Activated T-cell treated with anti-CD3 and anti-CD28 coated beads, Interleukin-2, amount 50 U/mL, for 48 hours (primary cell): ENCODE data around the gene RPL14.
A peak's percentile ranks its signal among the peaks of the same experiment; 100 is the strongest.

Experiments
- DNase-seq, 2 experiments: peaks; one replicate each; pipeline ENCODE4 v3.0.0-alpha.2; 2020

Gene RPL14

DNA sequence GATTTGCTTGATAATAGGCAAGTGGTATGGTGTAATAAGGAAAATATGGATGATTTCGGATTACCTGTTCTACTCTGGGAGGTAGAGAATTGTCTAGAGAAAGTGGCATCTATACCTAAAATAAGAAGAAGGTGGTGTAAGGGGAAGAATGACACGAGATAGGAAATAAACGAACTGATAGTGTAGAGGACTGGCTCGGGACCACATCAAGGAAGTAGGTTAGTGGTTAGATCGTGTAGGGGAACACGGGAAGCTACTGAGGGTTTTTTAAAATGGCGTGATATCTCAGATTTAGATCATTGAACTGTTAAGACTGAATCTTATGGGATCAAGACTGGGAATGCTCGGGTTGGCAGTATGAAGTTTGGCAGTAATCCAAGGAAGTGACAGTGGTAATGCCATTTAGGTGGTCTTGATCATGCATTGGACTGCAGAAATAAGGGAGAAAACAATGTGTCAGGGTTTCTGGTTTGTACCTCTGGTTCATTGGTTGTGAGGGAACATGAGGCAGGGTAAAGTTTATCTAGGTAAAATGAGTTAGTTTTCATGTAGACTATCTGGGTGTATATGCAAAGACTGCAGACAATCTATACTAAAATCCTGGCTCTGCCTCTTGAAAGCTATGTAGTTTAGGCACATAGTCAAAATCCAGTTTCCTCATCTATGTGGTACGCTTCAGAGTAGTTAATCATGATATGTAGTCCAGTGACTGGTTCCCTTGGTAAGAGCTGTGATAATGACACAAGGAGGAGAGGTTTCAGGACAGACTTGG lies 7.4 kb downstream of the RPL14 start:
- DNase-seq: no peak

DNA sequence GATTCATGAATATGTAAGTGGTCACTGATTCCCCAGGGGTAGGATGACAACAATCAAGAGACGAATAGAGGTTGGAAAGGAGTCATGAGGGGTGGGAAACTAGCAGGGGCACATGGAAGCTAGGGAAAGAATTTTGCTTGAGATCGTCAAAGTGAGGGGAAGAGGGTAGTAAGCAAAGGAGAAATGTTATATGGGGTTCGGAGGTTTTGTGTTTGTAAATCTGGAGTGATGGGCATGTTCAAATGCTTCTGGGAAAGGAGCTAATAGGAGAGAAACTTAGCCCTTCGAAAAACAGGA lies 7.9 kb downstream of the RPL14 start:
- DNase-seq: no peak

DNA sequence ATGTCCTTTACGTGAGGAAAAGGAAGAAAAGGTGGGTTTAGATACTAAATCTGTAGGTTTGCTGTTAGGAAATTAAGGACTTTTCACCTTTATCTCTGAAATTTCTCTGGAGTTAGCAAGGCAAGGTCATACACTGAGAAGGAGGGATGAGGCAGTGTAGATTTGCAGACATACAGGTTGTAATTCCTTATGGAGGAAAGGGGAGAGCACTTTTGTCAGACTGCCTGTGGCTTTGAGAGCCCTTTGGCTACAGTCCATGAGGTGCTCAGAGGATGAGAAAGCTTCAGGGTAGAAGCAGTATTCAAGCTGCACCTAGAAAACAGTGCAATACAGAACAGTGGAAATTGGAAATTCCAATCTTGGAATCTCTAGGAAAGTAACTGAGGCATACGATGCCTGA lies 8.3 kb downstream of the RPL14 start:
- no peak for DNase-seq

DNA sequence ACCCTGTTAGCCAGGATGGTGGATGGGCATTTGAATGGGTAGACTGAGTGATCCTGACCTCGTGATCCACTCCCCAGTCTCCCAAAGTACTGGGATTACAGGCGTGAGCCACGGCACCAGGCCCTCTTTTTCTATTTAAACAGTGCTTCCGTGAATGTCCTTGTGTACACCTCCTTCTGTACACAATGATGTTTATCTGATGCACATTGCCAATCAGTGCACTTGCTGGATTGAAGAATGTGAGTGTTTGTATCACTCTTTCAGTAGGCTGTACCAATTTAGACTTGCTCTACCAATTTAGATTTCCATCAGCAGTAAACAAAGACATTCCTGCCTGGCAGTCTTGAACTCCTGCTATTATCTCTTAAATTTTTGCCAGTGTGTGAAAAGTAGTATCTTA lies 10.9 kb downstream of the RPL14 start:
- no peak for DNase-seq

DNA sequence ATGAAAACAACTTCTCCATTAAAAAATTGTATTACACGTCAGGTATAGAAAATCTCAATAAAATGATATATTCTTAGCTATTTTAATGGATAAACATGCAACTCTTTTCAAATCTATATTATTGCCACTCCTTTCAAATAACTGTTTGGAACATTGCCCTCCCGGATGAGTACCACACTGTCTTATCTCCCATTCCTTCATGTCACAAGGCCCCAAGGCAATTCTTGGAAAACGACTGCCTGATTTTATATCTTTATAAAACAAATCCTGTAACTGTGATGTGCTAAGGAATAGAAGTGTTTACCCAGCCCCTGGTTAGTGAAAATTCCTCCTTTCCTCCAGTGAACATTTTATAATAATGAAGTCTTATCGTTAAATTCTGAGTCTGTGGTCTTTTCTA lies 13.6 kb downstream of the RPL14 start:
- no peak for DNase-seq

DNA sequence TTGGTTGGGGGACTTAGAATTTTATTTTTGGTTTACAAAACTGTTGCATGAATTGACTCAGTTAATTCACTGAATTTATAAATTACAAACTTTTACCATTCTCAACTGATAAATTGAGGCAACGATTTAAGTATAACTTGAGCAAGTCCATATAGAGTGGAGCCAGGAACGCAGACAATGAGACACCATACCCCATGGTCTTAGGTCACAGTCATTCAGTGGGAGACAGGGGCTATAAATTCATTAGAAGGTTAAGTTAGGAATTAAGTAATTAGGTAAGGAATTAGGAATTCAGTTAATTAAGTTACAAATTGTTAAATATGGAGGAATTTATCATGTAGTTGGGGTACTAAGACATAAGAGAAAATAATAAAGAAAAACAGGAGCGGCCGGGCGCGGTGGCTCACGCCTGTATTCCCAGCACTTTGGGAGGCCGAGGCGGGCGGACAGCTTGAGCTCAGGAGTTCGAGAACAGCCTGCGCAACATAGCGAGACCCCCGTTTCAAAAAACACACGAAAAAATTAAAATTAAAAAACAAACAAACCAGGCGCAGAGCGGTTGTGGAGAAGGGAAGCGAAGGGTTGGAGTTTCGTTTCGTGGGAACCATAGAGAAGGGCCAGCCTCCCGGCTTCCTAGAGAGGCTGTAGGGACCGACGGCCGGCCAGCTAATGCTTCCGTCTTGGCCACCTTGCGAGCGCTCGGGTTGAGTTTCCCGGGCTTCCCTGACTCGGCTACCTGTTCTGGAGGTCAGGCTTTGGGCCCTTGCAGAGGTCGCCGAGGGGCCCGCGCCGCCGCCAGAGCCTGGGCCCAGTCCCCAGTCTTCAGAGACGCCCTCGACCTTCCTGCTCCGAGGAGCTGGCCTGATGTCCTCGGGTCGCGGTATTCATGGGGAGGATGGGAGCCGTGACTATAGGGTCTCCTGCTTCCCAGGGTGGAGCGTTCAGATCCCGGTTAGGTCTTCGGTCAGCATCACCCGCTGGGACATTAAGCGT lies 19.6 kb downstream of the RPL14 start, which contains the start of gene ZNF619:
TSS of gene ZNF619 (plus strand) at position 645 of the 993 bp plus-strand sequence. CDS start 858 bp downstream, outside the sequence.
- DNase-seq: peak; percentile 67 to 72

DNA sequence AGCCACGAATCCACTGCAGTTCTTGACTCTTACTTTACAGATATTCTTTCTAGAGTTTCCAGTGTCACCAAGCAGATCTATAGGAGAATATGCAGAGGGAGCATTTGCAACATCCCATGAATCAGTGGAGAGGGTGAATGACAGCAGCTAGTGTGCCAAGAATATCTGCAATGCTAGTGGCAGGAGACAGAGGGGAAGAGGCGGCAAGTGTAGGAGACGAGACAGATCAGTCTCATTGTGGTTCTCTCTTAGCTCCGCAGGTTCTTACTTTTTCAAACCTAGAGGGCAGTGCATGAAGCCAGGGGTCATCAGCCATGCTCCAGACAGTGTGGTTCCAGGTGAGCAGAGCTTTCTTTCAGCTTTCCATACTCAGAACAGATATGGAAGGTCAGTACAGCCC lies 20.5 kb downstream of the RPL14 start:
- no peak for DNase-seq

DNA sequence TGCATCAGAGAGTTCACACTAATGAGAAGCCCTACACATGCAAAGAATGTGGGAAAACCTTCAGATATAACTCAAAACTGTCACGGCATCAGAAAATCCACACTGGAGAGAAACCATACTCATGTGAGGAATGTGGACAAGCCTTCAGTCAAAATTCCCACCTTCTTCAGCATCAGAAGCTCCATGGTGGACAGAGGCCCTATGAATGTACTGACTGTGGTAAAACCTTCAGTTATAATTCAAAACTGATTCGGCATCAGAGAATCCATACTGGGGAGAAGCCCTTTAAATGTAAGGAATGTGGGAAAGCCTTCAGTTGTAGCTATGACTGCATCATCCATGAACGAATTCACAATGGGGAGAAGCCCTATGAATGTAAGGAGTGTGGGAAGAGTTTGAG lies 30.0 kb downstream of the RPL14 start:
- no peak for DNase-seq

DNA sequence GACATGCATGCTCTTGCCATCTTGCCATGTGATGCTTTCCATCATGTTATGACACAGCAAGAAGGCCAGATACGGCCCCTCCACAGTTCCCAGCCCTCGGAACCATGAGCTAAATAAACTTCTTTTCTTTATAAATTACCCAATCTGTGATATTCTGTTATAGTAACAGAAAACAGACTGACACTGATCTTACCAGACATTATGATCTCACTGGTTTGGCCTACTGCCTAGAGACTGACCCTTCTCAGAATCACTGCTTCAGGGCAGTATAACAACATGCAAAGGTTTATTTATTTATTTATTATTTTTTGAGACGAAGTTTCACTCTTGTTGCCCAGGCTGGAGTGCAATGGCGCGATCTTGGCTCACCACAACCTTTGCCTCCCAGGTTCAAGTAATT lies 33.8 kb downstream of the RPL14 start:
- no peak for DNase-seq

DNA sequence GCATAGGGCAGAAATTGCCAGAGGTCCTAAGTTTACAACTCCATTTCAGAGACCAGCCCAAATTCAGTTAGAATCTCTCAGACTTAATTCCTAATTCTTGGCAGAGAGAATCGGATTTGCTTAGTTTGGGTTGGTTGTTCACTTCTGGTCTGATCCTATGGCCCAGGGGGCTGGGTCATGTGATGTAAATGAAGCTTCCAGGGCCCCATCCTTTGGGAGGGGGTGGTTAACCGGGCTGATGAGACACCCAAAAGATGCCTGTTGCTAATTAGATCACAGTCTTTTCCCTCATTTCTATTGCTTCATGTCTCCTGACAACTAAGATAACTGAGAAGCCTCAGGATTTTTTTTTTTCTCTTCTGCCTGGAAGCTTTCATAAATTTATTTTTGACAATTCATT lies 37.6 kb downstream of the RPL14 start:
- no peak for DNase-seq

DNA sequence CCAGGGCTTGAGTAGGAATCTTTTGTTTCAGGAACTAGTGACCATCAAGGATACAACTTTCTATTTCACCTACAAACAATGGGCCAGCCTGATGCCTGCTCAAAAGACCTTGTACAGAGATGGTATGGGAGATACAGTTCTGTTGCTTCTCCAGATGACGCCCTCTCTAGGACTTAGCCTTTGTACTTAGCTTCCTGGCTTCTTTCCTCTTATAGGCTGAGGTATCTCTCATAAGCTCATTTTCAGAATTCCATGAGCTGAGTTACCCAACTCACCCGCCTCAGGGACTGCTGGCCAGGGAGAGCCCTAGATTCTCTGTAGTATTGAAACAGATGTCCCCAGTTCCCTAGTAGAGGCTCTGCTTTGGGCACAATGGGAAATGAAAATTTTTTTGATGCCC lies 40.1 kb downstream of the RPL14 start:
- no peak for DNase-seq

DNA sequence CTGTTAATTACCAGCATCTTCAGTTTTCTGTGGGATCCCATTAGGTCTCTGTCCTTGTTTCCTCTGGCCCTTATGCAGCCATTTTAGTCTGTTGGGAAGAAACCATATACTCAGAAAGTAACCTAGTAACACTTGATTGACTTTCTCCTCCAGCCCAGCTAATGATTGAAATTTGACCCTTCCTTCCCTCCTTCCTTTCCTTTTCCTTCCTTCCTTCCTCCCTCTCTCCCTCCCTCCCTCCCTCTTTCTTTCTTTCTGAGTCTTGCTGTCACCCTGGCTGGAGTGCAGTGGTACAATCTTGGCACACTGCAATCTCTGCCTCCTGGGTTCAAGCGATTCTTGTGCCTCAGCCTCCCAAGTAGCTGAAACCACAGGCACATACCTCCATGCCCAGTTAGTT lies 42.8 kb downstream of the RPL14 start:
- DNase-seq: no peak

DNA sequence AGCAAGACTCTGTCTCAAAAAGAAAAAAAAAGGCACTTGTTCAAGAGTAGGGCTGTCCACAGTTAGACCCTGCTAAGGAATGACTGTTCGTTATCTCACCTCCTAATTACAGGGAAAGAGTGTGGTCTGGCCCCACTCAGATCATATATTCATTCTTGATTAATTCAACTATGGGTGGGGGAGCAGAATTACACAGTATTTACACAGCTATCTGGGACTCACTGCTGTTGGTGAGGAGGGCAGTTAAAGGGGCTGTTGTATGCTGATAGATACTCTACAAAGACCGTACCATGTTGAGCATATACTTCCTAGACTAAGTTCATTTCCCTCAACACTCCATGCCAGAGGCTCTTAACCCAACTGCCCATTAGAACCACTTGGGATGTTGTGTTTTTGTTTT lies 44.9 kb downstream of the RPL14 start:
- no peak for DNase-seq

DNA sequence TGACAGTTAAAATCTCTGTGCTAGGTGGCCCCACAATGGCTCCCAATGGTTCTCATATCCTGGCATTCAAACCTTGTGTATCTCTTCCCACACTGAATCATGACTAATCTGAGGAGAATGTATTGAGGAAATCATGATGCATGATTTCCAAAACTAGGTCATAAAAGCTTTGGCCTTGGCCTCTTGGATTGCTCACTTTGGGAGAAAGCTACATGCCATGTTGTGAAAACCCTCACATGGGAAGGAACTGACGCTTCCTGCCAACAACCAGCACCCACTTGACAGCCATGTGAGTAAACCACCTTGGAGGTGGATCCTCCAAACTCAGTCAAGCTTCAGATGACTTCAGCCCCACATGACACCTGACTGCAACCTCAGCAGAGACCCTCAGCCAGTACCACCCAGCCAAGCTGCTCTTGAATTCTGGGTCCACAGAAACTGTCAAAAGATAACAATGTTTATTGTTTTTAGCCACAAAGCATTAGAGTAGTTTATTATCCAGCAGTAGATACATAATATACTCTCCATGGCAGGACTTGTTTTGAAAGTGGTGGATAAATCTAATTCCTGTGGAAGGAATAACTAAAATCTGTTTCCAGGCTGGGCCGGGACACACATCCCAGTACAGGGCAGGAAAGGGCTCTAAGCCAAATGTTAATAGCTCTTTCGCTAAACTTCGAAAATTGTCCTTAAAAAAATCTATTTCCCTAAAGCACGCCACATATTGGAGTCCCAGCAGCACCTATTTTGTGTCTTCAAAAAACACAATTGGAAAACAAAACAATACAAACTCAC lies 47.7 kb downstream of the RPL14 start:
- no peak for DNase-seq

DNA sequence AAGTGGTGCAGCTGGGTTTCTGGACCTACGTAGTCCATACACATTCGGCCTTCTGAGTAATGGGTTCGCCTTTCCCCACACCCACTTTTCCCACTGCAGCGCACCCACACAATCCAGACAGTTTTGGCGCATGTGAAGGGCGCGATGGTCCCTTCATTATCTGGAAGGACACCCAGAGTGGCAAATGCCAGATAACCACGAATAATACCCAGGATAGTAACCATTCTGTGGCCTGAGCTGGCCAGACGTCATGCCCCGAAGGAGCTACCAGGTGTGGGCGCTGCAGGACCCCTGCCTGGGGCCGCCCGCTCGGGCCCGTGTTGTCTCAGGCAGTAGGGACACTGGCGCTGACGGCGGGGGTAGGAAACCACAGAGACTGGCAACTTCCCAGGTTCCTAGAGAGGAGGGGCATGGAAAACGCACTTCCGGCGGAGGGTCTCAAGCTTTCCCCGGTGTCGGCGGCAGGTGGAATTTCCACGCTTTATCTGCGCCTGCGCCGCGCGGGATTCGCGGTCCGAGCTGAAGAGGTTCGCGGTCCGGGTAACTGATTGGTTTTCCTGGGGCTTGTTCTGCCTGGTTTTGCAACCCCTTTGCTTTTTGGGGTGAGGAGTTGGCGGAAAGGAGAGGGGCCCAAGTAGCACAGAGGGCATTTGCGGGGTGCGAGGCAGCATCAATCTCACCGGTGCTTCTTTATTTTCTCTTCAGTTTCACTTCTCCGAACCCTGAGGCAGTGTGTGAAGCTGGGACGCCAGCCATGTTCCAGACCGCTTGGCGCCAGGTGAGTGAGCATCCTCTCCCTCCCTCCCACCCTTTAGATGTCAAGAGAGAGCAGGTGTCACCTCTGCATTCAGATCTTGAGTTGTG lies 48.7 kb downstream of the RPL14 start, which contains the start of gene ZNF620:
TSS of gene ZNF620 (plus strand) at position 441 of the 864 bp plus-strand sequence. CDS start at position 755, 314 bp downstream.
- peak; percentile 58 to 66 for DNase-seq

DNA sequence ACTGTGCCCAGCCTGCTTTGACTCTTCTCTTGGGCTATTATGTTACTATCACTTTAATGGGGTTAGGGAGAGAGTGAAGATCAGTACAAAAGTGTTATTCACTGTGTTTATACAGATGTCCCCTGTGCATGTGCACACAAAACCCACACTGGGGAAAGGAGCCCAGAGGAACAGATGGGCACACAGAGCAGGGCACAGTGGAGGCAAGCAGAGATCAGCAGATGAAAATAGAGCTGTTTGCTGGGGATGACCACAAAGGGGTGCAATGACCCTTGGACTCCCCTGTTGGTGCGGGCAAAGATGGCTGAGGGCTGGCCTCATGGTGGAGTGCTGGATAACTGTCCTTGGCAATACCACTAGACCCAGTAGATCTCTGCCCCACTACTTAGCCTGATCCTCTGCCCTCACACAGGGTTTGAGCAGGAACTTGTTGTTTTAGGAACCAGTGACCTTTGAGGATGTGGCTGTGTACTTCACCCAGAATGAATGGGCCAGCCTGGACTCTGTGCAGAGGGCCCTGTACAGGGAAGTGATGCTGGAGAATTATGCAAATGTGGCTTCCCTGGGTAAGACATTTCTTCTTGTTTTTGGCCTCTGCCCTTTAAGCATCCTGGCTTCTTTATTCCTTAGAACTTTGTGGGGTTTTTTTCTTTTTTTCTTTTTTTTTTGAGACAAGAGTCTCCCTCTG lies 54.0 kb downstream of the RPL14 start:
- no peak for DNase-seq

DNA sequence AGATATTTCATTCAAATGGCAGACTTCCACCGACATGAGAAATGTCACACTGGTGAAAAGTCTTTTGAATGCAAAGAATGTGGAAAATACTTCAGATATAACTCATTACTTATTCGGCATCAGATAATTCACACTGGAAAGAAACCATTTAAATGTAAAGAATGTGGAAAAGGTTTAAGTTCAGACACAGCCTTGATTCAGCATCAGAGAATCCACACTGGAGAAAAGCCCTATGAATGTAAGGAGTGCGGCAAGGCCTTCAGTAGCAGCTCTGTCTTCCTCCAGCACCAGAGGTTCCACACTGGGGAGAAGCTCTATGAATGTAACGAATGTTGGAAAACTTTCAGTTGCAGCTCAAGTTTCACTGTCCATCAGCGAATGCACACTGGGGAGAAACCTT lies 59.1 kb downstream of the RPL14 start:
- DNase-seq: no peak

DNA sequence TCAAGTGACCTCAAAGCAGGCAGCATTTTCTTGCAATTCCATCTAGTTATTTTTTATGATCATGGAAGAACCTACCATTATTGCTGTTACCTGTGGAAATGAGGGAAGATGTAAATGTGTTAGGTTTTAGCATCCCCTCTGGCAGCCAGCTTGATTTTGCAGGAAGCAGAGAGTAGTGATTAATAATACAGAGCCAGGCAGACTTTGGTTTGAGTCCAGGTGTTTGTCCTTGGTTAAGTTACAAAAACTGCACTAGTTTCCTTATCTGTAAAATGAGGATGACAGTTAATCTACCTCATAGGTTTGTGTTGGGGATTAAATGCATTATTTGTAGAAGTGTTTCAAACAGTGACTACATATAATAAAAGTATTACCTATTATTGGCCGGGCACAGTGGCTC lies 60.9 kb downstream of the RPL14 start:
- no peak for DNase-seq
